HG02852 (cell line): Measurements from ENCODE around the gene MED27.
"Not testable (repeated sequence)": the region's sequence is repeated elsewhere in the genome, so short reads cannot be mapped to it uniquely, and the experiment has no call there.

ENCODE experiments used
- ATAC-seq: cut with Tn5 transposase; IDR thresholded peaks from one replicate; pipeline ENCODE4 v1.9.1; 2021; ENCODE audit warnings: mild to moderate bottlenecking, moderate library complexity; ENCODE audit not compliant: unreplicated experiment

MED27 gene

GRCh38 chr9:132077881-132078698, 1.6 kb downstream of the MED27 start:
- no peak for ATAC-seq

GRCh38 chr9:132075853-132076252, 3.8 kb downstream of the MED27 start:
- ATAC-seq = no peak

- ATAC-seq = no peak
These were observed 4.9 kb downstream of the MED27 start for GRCh38 chr9:132074736-132075135.

- ATAC-seq = no peak
These were observed 7.7 kb downstream of the MED27 start for GRCh38 chr9:132071847-132072507.

GRCh38 chr9:132069046-132069898, 10.4 kb downstream of the MED27 start:
- ATAC-seq = no peak

DNA sequence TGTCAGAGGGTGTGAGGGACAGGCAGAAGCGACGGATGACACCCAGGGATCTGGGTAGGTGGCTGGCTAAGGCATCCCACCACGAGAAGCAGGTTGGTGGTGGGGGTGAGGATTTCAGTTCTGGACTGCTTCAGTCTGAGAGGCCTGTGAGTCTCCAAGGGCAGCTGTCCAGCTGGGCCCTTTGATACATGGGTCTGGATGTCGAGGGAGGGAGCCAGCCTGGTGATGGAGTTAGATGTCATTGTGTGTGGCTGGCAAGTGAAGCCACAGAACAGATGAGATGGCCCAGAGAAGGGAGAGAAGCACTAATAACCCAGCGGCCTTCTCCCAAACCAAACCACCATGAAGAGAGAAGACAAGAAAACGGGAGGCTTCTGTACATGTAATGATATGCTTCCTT, 11.1 kb downstream of the MED27 start:
- ATAC-seq = no peak

DNA sequence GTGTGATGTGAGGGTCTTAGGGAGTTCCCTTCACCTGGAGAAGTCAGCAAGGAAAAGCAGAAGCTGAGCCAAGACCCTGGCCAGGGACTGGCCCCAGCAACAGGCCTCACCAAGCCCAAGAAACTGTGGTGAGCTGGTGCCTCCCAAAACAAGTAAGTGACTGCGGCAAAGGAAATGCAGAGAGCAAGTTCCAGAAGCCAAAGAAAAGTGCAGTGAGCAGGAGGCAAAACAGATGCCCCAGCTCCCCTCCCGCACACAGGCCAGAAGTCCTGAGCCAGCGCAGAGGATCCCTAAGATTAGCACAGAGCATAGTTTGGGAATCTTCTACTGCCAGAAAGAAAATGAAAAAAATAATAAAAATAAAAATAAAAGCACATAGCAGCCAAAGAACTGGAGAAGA, 13.2 kb downstream of the MED27 start:
- no peak for ATAC-seq

DNA sequence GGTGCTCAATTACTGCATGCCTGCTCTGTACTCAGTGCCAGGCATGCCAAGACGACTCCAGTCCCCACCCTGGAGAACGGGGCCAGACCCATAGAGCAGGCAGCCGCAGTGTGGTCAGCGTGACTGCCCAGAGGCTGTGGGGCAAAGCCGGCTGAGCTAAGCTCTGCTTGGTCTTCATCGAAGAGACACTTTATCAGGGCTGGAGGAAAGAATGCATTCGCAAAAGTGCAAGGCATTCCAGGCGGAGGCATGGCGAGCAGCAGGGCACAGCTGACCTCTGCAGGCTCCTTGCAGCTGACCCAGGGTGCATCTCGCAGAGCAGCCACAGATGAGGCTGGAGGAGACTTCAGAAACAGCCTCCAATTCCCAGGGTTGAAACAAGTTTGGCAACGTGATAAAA, 13.6 kb downstream of the MED27 start:
- no peak for ATAC-seq

- no peak for ATAC-seq
These were observed 16.4 kb downstream of the MED27 start for GRCh38 chr9:132063281-132063680.

GRCh38 chr9:132062806-132063205, 16.9 kb downstream of the MED27 start:
- no peak for ATAC-seq

- no peak for ATAC-seq
These were observed 18.1 kb downstream of the MED27 start for GRCh38 chr9:132061526-132061925.

DNA sequence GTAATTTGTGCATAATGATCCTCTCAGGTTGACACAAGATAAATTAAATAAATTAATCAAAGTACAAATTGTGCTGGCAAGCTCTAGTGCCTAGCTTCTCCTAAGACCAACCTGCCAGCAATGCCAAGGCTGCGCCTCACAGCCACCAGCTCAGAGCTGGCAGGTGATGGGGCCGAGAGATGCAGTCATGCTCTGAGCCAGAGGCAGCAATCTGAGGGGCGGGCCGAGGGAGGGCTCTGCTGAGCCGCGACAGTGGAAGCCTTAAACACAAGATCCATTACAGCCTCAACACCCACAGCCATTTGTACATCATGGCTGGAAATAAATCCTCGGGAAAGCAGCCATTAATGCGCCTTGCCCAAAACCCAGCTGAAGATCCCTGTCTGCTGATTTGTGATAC, 20.3 kb downstream of the MED27 start:
- ATAC-seq = no peak

GRCh38 chr9:132058226-132058625, 21.4 kb downstream of the MED27 start:
- not testable (repeated sequence) for ATAC-seq

GRCh38 chr9:132056717-132057560, 22.7 kb downstream of the MED27 start:
- no peak for ATAC-seq

DNA sequence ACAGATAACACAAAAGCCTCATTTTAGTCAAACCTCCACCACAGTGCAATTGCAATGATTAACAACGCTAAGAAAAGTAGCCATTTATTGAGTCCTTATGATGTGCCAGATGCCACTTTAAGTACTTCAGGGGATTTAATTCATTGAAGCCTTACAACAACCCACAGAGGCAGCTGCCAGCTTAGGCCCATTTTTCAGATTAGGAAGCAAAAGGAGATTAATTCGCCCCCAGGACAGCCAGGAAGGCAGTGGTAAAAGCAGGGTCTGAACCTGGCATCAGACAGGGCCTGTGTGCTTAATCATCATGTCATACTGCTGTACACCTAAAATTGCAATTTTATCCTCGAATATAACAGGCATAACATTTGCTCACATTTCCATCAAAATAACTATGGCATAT, 23.9 kb downstream of the MED27 start:
- ATAC-seq = no peak

DNA sequence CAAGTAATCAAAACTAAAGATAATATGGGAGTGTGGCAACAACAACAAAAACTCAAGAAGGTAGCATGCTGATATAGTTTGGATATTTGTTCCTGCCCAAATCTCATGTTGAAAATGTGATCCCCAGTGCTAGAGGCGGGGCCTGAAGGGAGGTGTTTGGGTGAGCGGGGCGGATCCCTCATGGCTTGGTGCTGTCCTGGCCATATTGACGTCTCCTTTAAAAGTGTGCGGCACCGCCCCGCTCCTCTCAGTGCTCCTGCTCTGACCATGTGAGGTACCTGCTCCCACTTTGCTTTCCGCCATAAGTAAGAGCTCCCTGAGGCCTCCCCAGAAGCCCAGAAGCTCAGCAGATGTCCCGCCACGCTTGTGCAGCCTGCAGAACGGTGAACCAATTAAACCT, 25.6 kb downstream of the MED27 start:
- ATAC-seq = no peak

GRCh38 chr9:132049900-132050299, 29.8 kb downstream of the MED27 start:
- no peak for ATAC-seq

- ATAC-seq = no peak
These were observed 30.3 kb downstream of the MED27 start for GRCh38 chr9:132049323-132049882.

DNA sequence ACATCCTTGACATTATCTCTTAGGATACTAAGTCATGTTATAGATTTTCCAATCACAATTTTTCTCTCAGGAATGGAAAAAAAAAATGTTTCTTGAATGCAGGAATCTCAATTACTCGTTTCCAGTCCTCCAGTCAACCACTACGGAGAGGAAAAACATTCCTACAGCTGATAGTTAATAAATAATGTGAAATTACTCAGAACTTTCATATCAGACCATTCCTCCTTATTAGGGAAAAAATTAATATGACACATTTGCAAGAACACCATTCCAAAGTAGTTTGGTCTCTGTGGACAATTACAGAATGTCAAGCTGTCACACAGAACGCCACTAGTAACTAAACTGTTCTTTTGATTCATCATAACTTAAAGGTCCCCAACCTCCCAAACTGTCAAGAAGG, 31.5 kb downstream of the MED27 start:
- ATAC-seq = no peak

DNA sequence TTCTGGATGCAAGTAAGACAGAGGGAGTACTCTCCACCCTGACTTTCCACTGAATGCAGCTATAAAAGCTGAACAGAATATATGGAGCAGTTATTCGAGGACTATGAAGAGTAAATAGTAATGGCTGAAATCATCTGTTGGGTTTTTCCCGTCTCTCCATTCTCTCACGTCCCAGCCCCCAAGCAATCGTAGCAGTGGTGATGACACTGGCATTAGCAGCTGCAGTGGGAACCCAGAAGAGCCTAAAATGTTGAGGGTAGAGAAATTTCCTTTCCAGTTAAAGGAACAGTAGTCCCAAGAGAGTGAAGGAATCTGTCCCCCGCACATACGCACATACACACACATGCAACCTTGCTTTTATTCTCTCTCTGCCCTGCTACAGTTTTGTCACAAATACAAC, 33.2 kb downstream of the MED27 start:
- no peak for ATAC-seq
